Neural crest cell (in vitro differentiated cells): ENCODE results near the gene EXOC4. TPM values are rescaled to one million over a fixed set of nuclear protein-coding genes. Genes with fewer than 3 reads are reported as not detected.
"Not testable (repeated sequence)": the region's sequence is repeated elsewhere in the genome, so short reads cannot be mapped to it uniquely, and the experiment has no call there.

Source experiments
- DNase-seq: peaks from one replicate; pipeline ENCODE4 v3.0.0; 2021; ENCODE audit warnings: low read depth, mixed read lengths, low spot score
- H3K27ac Mint-ChIP-seq: one replicate; pipeline ENCODE4 v1.8.0; 2021; ENCODE audit warnings: mild to moderate bottlenecking, mixed read lengths; ENCODE audit not compliant: unreplicated experiment
- H3K27me3 Mint-ChIP-seq: 2 replicates; pipeline ENCODE4 v1.8.0; 2021; ENCODE audit warnings: low read depth, mild to moderate bottlenecking, mixed read lengths
- H3K36me3 Mint-ChIP-seq: 2 replicates; pipeline ENCODE4 v1.8.0; 2021; ENCODE audit warnings: low read depth, mild to moderate bottlenecking, mixed read lengths
- H3K4me1 Mint-ChIP-seq: 2 replicates; pipeline ENCODE4 v1.8.0; 2021; ENCODE audit warnings: mixed read lengths
- H3K4me3 Mint-ChIP-seq: one replicate; pipeline ENCODE4 v1.8.0; 2021; ENCODE audit warnings: mild to moderate bottlenecking, mixed read lengths
- H3K9me3 Mint-ChIP-seq: 2 replicates; pipeline ENCODE4 v1.8.0; 2021; ENCODE audit warnings: mixed read lengths
- total RNA-seq: library from RNA; stranded (reverse); gene quantifications from 2 replicates; pipeline ENCODE4 v1.2.1, GENCODE V29; 2021
- TF ChIP-seq, protein P1 (sequence below): fragments of 200-600 bp; sonication (generic); conservative IDR thresholded peaks from 2 replicates; pipeline ENCODE4 v1.5.0; 2021; ENCODE audit warnings: antibody characterized with exemption, mild to moderate bottlenecking

EXOC4 gene
- total RNA-seq, 1 donor from 2014 or later: 79.7 TPM

- Mint-ChIP-seq H3K27me3 (no peaks in the 10 kb centered on the region), H3K36me3 (no peaks in the 10 kb centered on the region), H3K9me3 (no peaks in the 10 kb centered on the region), H3K27ac (peak overlapping the region; percentile 59), H3K4me3 (no peak overlapping the region), H3K4me1 (peaks cover 12% of the 10 kb centered on the region)
- no peak for DNase-seq
- TF ChIP-seq, protein P1, sequence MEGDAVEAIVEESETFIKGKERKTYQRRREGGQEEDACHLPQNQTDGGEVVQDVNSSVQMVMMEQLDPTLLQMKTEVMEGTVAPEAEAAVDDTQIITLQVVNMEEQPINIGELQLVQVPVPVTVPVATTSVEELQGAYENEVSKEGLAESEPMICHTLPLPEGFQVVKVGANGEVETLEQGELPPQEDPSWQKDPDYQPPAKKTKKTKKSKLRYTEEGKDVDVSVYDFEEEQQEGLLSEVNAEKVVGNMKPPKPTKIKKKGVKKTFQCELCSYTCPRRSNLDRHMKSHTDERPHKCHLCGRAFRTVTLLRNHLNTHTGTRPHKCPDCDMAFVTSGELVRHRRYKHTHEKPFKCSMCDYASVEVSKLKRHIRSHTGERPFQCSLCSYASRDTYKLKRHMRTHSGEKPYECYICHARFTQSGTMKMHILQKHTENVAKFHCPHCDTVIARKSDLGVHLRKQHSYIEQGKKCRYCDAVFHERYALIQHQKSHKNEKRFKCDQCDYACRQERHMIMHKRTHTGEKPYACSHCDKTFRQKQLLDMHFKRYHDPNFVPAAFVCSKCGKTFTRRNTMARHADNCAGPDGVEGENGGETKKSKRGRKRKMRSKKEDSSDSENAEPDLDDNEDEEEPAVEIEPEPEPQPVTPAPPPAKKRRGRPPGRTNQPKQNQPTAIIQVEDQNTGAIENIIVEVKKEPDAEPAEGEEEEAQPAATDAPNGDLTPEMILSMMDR: no peak
Observed at GRCh38 chr7:133888061-133888930, 635.4 kb downstream of the EXOC4 start.

DNA sequence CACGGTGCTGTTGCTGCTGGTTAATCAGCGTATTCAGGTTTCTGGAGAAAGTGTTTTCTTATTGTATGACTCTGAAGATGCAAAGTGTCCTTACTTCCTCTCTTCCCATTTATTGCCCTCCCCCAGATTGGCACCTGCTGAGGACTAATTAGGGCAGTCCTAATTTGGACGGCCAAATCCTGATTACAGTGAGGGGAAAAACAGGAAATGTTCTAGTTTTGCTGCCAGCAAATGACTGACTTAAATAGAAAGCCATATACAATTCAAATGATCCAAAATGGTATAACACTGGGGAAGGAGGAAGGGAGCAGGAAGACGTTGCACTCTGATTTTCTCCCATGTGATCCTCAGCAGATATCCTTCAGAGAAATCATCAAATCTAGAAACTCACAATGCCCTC lies 651.9 kb downstream of the EXOC4 start:
- H3K4me3 Mint-ChIP-seq: no peak overlapping the region
- H3K9me3 Mint-ChIP-seq: no peaks in the 10 kb centered on the region
- no peaks in the 10 kb centered on the region for H3K4me1 Mint-ChIP-seq
- H3K27me3 Mint-ChIP-seq: no peaks in the 10 kb centered on the region
- peaks cover 10% of the 10 kb centered on the region for H3K36me3 Mint-ChIP-seq
- DNase-seq: no peak
- TF ChIP-seq, protein P1: no peak
- no peak overlapping the region for H3K27ac Mint-ChIP-seq

- not testable (repeated sequence) for H3K4me1 Mint-ChIP-seq, H3K9me3 Mint-ChIP-seq, DNase-seq, H3K4me3 Mint-ChIP-seq, H3K27ac Mint-ChIP-seq, H3K27me3 Mint-ChIP-seq
- peaks cover 10% of the 10 kb centered on the region for H3K36me3 Mint-ChIP-seq
Observed at GRCh38 chr7:133906553-133906952, 653.7 kb downstream of the EXOC4 start.

DNA sequence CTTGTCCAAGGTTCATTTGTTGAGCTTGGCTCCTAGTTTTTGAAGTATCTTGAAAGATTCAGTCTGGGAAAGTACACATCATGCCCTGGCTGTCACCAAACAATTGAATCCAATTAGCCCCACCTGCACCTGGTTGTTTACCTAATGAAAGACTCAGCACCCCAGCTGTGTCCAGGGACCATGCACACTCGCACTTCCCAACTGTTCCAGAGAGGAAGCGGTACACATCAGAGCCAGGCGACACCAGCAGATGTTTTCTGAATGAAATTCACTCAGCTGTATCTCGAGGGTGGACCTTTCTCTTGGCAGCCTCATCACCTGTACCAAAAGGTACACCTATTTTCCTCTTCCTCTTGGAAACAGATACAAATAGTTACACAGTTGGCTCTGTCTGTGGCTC lies 657.9 kb downstream of the EXOC4 start:
- peaks cover 6% of the 10 kb centered on the region for H3K36me3 Mint-ChIP-seq
- no peak overlapping the region for H3K4me3 Mint-ChIP-seq

DNA sequence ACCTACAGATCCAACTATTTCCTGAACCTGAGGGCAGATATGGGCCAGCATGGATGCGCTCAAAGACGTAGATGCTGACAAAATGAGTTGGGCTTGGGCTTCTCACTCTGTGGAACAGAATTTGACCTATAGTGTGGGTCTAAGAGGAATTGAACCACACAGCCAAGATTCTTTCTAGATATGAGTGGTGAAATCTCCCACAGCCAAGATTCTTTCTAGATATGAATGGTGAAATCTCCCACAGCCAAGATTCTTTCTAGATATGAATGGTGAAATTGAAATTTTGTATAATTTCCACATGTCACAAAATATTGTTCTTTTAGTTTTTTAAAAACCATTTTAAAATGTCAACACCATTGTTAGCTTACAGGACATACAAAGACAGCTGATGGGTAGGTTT lies 658.8 kb downstream of the EXOC4 start:
- DNase-seq: no peak
- H3K27me3 Mint-ChIP-seq: no peaks in the 10 kb centered on the region

More for the DNA sequence above, 657.9 kb downstream of the EXOC4 start:
- TF ChIP-seq, protein P1: no peak
- no peaks in the 10 kb centered on the region for H3K27me3 Mint-ChIP-seq
- H3K27ac Mint-ChIP-seq: no peak overlapping the region
- DNase-seq: no peak
- no peaks in the 10 kb centered on the region for H3K4me1 Mint-ChIP-seq
- no peaks in the 10 kb centered on the region for H3K9me3 Mint-ChIP-seq

More for the DNA sequence above, 658.8 kb downstream of the EXOC4 start:
- no peak overlapping the region for H3K4me3 Mint-ChIP-seq
- H3K27ac Mint-ChIP-seq: no peak overlapping the region
- H3K36me3 Mint-ChIP-seq: peaks cover 4% of the 10 kb centered on the region
- H3K4me1 Mint-ChIP-seq: no peaks in the 10 kb centered on the region
- TF ChIP-seq, protein P1: no peak
- H3K9me3 Mint-ChIP-seq: no peaks in the 10 kb centered on the region
